IPS DF 4.7 (cell line): ENCODE measurements around the gene UMODL1.
"Not testable (repeated sequence)": the region's sequence is repeated elsewhere in the genome, so short reads cannot be mapped to it uniquely, and the experiment has no call there.

Source experiments
- DNase-seq: peaks from one replicate; pipeline ENCODE4 v3.0.0-alpha.2; 2013; ENCODE audit warnings: low spot score; ENCODE audit errors: extremely low read depth

The UMODL1 gene

GRCh38 chr21:42060166-42060565, 11.0 kb upstream of the UMODL1 start:
- no peak for DNase-seq

- no peak for DNase-seq
Measured at GRCh38 chr21:42061195-42061985, 9.7 kb upstream of the UMODL1 start.

GRCh38 chr21:42061986-42062235, 9.2 kb upstream of the UMODL1 start:
- no peak for DNase-seq

- no peak for DNase-seq
Measured at GRCh38 chr21:42062236-42063022, 8.7 kb upstream of the UMODL1 start.

GRCh38 chr21:42063191-42063570, 7.9 kb upstream of the UMODL1 start:
- no peak for DNase-seq

GRCh38 chr21:42063571-42064521, 7.3 kb upstream of the UMODL1 start:
- no peak for DNase-seq

GRCh38 chr21:42066521-42066920, 4.6 kb upstream of the UMODL1 start:
- DNase-seq, result no peak

- no peak for DNase-seq
Measured at GRCh38 chr21:42067531-42068255, 3.4 kb upstream of the UMODL1 start.

- no peak for DNase-seq
Measured at GRCh38 chr21:42068256-42068545, 2.9 kb upstream of the UMODL1 start.

- DNase-seq, result no peak
Measured at GRCh38 chr21:42068592-42068991, 2.5 kb upstream of the UMODL1 start.

- DNase-seq, result no peak
Measured at GRCh38 chr21:42069327-42069726, 1.8 kb upstream of the UMODL1 start.

- DNase-seq, result no peak
Measured at GRCh38 chr21:42069843-42070242, 1.3 kb upstream of the UMODL1 start.

GRCh38 chr21:42073145-42074099, 2.3 kb downstream of the UMODL1 start:
- no peak for DNase-seq

- DNase-seq, result no peak
Measured at GRCh38 chr21:42075686-42076471, 4.8 kb downstream of the UMODL1 start.

- DNase-seq, result not testable (repeated sequence)
Measured at GRCh38 chr21:42077685-42078238, 6.6 kb downstream of the UMODL1 start.

GRCh38 chr21:42078247-42079007, 7.3 kb downstream of the UMODL1 start:
- DNase-seq, result not testable (repeated sequence)

GRCh38 chr21:42079008-42079938, 8.2 kb downstream of the UMODL1 start:
- DNase-seq, result no peak
